Measurements from ENCODE around the gene ANO4.
A peak's percentile ranks its signal among the peaks of the same experiment; 100 is the strongest.

The ANO4 gene

DNA sequence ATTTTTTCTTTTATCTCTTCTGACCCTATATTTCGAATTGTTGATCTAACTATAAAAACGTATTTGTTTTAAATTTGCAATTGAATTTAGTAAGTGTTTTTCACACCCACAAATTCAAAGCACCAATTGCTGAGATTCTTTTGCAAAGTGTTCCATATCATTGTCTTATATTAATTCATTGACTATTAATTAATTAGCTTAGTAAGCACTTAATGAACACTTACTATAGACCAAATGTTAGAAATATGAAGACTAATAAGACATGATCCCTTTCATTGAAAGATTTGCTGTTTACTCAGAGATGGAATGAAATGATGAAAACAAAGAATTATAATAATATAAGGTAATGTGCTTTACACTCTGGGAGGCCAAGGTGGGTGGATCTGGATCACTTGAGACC is 14.2 kb downstream of the ANO4 start (continued):
- TF ChIP-seq BACH2 (CRISPR knock-in tag; IDR thresholded peaks at IDR 0.05; ENCODE audit: borderline replicate concordance) (no peak), TOX (CRISPR knock-in tag; IDR thresholded peaks at IDR 0.05; ENCODE audit: borderline replicate concordance) (no peak)

DNA sequence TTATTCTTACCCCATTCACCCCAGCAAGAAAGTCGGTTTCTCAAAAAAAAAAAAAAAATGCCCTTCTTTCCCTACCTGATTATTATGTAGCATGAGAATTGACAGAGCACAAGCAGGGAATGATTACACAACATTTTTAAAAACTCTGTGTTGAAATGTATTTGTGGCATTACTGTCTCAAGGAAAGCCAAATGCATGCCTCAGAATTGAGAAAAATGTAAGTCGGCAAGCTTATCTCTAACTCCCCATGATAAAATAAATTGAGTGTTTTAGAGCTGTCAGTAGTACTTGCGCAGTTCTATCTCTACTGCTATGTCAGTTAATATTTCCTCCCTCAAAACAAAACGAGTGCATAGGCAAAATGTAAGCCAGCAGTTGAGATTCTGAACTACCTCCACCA is 25.7 kb downstream of the ANO4 start:
- no peak for ATAC-seq
- TF ChIP-seq TOX (CRISPR knock-in tag; IDR thresholded peaks at IDR 0.05; ENCODE audit: borderline replicate concordance) (no peak), ISL1 (CRISPR knock-in tag; IDR thresholded peaks at IDR 0.05) (peak; percentile 21; the same call in 1 of the 2 replicates)

DNA sequence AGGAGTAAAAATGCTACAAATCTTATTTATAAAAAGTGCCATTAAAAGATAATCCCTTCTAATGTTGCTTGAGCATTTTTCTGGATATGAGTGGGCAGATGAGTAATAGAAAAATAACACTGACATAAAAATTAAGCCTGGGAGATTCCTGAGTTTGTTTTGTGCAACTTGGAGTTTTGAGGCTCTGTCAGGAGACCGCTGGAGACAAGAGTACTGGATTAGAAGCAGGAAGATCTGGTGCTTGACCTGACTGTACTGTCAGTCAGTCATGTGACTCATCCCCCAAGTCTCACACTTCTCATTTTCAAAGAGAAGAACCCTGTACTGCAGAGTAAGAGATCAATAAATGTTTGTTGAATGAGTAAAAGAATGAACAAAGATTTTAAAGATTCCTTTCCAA is 29.4 kb downstream of the ANO4 start:
- peak; percentile 77 for ATAC-seq
- peak; percentile 78; the same call in 1 of the 2 replicates for TF ChIP-seq ZFP3 (CRISPR knock-in tag; IDR thresholded peaks at IDR 0.05)
- TF ChIP-seq, protein P1, sequence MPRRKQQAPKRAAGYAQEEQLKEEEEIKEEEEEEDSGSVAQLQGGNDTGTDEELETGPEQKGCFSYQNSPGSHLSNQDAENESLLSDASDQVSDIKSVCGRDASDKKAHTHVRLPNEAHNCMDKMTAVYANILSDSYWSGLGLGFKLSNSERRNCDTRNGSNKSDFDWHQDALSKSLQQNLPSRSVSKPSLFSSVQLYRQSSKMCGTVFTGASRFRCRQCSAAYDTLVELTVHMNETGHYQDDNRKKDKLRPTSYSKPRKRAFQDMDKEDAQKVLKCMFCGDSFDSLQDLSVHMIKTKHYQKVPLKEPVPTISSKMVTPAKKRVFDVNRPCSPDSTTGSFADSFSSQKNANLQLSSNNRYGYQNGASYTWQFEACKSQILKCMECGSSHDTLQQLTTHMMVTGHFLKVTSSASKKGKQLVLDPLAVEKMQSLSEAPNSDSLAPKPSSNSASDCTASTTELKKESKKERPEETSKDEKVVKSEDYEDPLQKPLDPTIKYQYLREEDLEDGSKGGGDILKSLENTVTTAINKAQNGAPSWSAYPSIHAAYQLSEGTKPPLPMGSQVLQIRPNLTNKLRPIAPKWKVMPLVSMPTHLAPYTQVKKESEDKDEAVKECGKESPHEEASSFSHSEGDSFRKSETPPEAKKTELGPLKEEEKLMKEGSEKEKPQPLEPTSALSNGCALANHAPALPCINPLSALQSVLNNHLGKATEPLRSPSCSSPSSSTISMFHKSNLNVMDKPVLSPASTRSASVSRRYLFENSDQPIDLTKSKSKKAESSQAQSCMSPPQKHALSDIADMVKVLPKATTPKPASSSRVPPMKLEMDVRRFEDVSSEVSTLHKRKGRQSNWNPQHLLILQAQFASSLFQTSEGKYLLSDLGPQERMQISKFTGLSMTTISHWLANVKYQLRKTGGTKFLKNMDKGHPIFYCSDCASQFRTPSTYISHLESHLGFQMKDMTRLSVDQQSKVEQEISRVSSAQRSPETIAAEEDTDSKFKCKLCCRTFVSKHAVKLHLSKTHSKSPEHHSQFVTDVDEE (CRISPR knock-in tag; IDR thresholded peaks at IDR 0.05): no peak
- TF ChIP-seq, protein P2, sequence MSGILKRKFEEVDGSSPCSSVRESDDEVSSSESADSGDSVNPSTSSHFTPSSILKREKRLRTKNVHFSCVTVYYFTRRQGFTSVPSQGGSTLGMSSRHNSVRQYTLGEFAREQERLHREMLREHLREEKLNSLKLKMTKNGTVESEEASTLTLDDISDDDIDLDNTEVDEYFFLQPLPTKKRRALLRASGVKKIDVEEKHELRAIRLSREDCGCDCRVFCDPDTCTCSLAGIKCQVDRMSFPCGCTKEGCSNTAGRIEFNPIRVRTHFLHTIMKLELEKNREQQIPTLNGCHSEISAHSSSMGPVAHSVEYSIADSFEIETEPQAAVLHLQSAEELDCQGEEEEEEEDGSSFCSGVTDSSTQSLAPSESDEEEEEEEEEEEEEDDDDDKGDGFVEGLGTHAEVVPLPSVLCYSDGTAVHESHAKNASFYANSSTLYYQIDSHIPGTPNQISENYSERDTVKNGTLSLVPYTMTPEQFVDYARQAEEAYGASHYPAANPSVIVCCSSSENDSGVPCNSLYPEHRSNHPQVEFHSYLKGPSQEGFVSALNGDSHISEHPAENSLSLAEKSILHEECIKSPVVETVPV (CRISPR knock-in tag; IDR thresholded peaks at IDR 0.05): no peak
- TF ChIP-seq, protein P3, sequence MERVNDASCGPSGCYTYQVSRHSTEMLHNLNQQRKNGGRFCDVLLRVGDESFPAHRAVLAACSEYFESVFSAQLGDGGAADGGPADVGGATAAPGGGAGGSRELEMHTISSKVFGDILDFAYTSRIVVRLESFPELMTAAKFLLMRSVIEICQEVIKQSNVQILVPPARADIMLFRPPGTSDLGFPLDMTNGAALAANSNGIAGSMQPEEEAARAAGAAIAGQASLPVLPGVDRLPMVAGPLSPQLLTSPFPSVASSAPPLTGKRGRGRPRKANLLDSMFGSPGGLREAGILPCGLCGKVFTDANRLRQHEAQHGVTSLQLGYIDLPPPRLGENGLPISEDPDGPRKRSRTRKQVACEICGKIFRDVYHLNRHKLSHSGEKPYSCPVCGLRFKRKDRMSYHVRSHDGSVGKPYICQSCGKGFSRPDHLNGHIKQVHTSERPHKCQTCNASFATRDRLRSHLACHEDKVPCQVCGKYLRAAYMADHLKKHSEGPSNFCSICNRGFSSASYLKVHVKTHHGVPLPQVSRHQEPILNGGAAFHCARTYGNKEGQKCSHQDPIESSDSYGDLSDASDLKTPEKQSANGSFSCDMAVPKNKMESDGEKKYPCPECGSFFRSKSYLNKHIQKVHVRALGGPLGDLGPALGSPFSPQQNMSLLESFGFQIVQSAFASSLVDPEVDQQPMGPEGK (CRISPR knock-in tag; IDR thresholded peaks at IDR 0.05; ENCODE audit: borderline replicate concordance): no peak

DNA sequence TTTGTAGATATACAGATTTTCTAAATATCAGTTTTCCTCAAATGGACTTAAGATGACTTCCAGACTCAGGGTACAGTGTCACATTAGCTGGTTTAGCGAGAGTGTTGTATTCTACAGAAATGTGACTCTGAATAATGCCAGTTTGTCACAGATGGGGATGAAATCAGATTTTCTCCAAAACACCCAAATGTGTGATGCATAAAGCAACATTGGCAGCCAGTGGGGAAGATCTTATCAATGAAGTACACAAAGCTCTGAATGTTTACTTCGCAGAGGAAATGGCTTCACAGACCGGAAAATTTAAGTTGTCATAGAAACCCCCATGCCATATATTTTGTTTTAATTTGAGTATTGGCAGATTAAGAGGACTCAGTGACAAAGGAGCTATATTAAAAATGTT is 29.9 kb downstream of the ANO4 start:
- no peak for ATAC-seq
- no peak for TF ChIP-seq ZNF70 (CRISPR knock-in tag; IDR thresholded peaks at IDR 0.05)
- no peak for TF ChIP-seq ZFP30 (CRISPR knock-in tag; IDR thresholded peaks at IDR 0.05)
- no peak for TF ChIP-seq BACH2 (CRISPR knock-in tag; IDR thresholded peaks at IDR 0.05; ENCODE audit: borderline replicate concordance)
- TF ChIP-seq GLIS3 (CRISPR knock-in tag; IDR thresholded peaks at IDR 0.05): no peak
- TF ChIP-seq, protein P4, sequence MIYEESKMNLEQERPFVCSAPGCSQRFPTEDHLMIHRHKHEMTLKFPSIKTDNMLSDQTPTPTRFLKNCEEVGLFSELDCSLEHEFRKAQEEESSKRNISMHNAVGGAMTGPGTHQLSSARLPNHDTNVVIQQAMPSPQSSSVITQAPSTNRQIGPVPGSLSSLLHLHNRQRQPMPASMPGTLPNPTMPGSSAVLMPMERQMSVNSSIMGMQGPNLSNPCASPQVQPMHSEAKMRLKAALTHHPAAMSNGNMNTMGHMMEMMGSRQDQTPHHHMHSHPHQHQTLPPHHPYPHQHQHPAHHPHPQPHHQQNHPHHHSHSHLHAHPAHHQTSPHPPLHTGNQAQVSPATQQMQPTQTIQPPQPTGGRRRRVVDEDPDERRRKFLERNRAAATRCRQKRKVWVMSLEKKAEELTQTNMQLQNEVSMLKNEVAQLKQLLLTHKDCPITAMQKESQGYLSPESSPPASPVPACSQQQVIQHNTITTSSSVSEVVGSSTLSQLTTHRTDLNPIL (CRISPR knock-in tag; IDR thresholded peaks at IDR 0.05; ENCODE audit: low read depth): no peak

DNA sequence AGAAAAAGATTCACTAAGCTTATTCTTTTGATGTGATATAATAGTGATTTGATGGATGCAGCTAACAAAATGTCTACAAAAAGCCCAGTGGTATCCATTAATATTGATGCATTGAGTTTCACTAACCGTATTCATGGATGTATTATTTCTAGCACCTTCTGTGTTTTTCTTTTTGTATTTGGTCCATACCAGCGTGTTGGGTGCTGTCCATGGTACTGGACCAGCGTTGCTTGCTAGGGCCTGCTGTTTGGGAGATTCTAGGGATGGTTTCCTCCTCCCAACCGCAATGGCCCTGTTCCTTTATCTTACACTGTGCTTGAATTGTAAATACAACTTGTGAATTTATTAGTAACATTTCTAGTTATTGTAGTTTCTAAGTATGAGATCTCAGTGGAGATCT is 31.7 kb downstream of the ANO4 start:
- ATAC-seq: 0 out of 3 replicates have a peak, but pooled peaks have one; percentile 36
- TF ChIP-seq RARB (CRISPR knock-in tag; IDR thresholded peaks at IDR 0.05) (no peak), ARNTL (CRISPR knock-in tag; IDR thresholded peaks at IDR 0.05; ENCODE audit: borderline replicate concordance, low read depth) (no peak), BACH2 (CRISPR knock-in tag; IDR thresholded peaks at IDR 0.05; ENCODE audit: borderline replicate concordance) (no peak), TOX (CRISPR knock-in tag; IDR thresholded peaks at IDR 0.05; ENCODE audit: borderline replicate concordance) (no peak), ISL1 (CRISPR knock-in tag; IDR thresholded peaks at IDR 0.05) (no peak), CSDC2 (CRISPR knock-in tag; IDR thresholded peaks at IDR 0.05) (no peak)
- TF ChIP-seq, protein P2 (CRISPR knock-in tag; IDR thresholded peaks at IDR 0.05): no peak
- TF ChIP-seq, protein P4 (CRISPR knock-in tag; IDR thresholded peaks at IDR 0.05; ENCODE audit: low read depth): no peak
